Endothelial cell of umbilical vein (primary cell): ENCODE data around the gene MARS1.

ENCODE experiments used
- EZH2 ChIP-seq: IDR thresholded peaks from 2 replicates; pipeline ENCODE4 v1.6.1; 2012; ENCODE audit warnings: borderline replicate concordance, low read depth, mild to moderate bottlenecking, moderate library complexity, low read length, inconsistent platforms; ENCODE audit not compliant: severe bottlenecking
- GATA2 ChIP-seq: IDR thresholded peaks from 2 replicates; pipeline ENCODE4 v1.7.0; 2011; ENCODE audit warnings: low read depth, mild to moderate bottlenecking, moderate library complexity, mixed read lengths, low read length; ENCODE audit not compliant: insufficient read length, insufficient read depth
- JUN ChIP-seq: IDR thresholded peaks from 2 replicates; pipeline ENCODE4 v1.6.1; 2011; ENCODE audit warnings: borderline replicate concordance, low read depth; ENCODE audit not compliant: insufficient read length, insufficient read depth
- MYC ChIP-seq: IDR thresholded peaks from one replicate; pipeline ENCODE4 v1.6.1; 2011; ENCODE audit warnings: mild to moderate bottlenecking, low read depth, low read length
- POLR2A ChIP-seq: IDR thresholded peaks from 2 replicates; pipeline ENCODE4 v1.6.1; 2012; ENCODE audit warnings: low read depth, mild to moderate bottlenecking, control low read depth, low read length
- POLR2AphosphoS5 ChIP-seq: IDR thresholded peaks from 2 replicates; pipeline ENCODE4 v1.6.1; 2012; ENCODE audit warnings: low read depth, mild to moderate bottlenecking, control low read depth, low read length, moderate library complexity; ENCODE audit not compliant: insufficient read depth
- TF ChIP-seq, protein P1 (sequence below), 2 donors: IDR thresholded peaks; 1 replicate in 1 of 2; 2 replicates in 1 of 2; pipeline ENCODE4 v1.5.1; 2011; ENCODE audit warnings: low read length in 2 of 2, mild to moderate bottlenecking in 2 of 2, moderate library complexity in 2 of 2, control low read depth in 1 of 2, inconsistent platforms in 1 of 2, low read depth in 1 of 2; ENCODE audit not compliant: insufficient read depth in 1 of 2; ENCODE audit errors: extremely low read depth in 1 of 2
- TF ChIP-seq, protein P2 (sequence below): IDR thresholded peaks from 2 replicates; pipeline ENCODE4 v1.6.1; 2011; ENCODE audit not compliant: insufficient read depth, insufficient read length

DNA sequence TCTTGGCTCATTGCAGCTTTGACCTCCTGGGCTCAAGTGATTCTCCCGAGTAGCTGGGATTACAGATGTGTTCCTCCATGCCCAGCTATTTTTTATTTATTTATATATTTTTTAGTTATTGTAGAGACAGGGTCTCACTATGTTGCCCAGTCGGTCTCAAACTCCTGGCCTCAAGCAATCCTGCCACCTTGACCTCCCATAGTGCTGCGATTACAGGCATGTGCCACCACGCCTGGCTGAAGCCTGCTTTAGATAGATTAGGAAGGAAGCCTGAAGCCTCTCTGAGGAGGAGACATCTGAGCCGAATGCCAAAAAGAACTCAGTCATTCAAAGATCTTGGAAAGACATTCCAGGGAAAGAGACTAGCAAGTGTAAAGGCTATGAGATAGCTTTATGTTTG lies 43.1 kb upstream of the MARS1 start:
- TF ChIP-seq EZH2 (no peak), POLR2A (no peak), POLR2AphosphoS5 (no peak), JUN (no peak), GATA2 (no peak), MYC (no peak)
- TF ChIP-seq, protein P1, sequence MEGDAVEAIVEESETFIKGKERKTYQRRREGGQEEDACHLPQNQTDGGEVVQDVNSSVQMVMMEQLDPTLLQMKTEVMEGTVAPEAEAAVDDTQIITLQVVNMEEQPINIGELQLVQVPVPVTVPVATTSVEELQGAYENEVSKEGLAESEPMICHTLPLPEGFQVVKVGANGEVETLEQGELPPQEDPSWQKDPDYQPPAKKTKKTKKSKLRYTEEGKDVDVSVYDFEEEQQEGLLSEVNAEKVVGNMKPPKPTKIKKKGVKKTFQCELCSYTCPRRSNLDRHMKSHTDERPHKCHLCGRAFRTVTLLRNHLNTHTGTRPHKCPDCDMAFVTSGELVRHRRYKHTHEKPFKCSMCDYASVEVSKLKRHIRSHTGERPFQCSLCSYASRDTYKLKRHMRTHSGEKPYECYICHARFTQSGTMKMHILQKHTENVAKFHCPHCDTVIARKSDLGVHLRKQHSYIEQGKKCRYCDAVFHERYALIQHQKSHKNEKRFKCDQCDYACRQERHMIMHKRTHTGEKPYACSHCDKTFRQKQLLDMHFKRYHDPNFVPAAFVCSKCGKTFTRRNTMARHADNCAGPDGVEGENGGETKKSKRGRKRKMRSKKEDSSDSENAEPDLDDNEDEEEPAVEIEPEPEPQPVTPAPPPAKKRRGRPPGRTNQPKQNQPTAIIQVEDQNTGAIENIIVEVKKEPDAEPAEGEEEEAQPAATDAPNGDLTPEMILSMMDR (IDR thresholded peaks at IDR 0.05; ENCODE audit: extremely low read depth in 1 of 2, insufficient read depth in 1 of 2, low read depth in 1 of 2, low read length in 2 of 2), result no peak
- TF ChIP-seq, protein P2, sequence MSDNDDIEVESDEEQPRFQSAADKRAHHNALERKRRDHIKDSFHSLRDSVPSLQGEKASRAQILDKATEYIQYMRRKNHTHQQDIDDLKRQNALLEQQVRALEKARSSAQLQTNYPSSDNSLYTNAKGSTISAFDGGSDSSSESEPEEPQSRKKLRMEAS, result no peak
